MCF 10A (cell line): Measurements from ENCODE around the gene KRTAP10-9. TPM values are rescaled to one million over a fixed set of nuclear protein-coding genes. Genes with fewer than 3 reads are reported as not detected.

Experiments used
- BruUV-seq: library from RNA; stranded (reverse); fragments of 400-500 nt; replicated peaks from 2 replicates; lab custom pipeline; 2021; lab: Mats Ljungman, UMichigan
- CTCF ChIA-PET: fragments of 300-600 bp; sonication (Branson Sonifier 250); formaldehyde crosslinking; extraction: SDS; loops from one replicate; lab custom pipeline; 2021; ENCODE audit warnings: antibody characterized with exemption, inconsistent platforms; lab: Yijun Ruan, JAX
- POLR2A ChIA-PET: fragments of 300-600, 350-650 bp; sonication (Branson Sonifier 250); formaldehyde crosslinking; extraction: SDS; loops from one replicate; lab custom pipeline; 2020; ENCODE audit warnings: antibody characterized with exemption, inconsistent platforms; lab: Yijun Ruan, JAX
- DNase-seq: peaks from one replicate; pipeline ENCODE4 v3.0.0-alpha.2; 2018; ENCODE audit not compliant: unreplicated experiment
- H3K27ac Mint-ChIP-seq: one replicate; pipeline ENCODE4 v1.8.0; 2022; ENCODE audit warnings: mild to moderate bottlenecking, low read depth, mixed read lengths; ENCODE audit not compliant: unreplicated experiment
- H3K27me3 Mint-ChIP-seq: one replicate; pipeline ENCODE4 v1.8.0; 2022; ENCODE audit warnings: mixed read lengths; ENCODE audit not compliant: insufficient read depth, unreplicated experiment
- H3K36me3 Mint-ChIP-seq: one replicate; pipeline ENCODE4 v1.8.0; 2022; ENCODE audit warnings: mild to moderate bottlenecking, moderate library complexity, mixed read lengths; ENCODE audit not compliant: insufficient read depth, unreplicated experiment
- H3K4me1 Mint-ChIP-seq: one replicate; pipeline ENCODE4 v1.8.0; 2022; ENCODE audit warnings: mixed read lengths; ENCODE audit not compliant: insufficient read depth, unreplicated experiment
- H3K4me3 Mint-ChIP-seq: one replicate; pipeline ENCODE4 v1.8.0; 2022; ENCODE audit warnings: mild to moderate bottlenecking, moderate library complexity, mixed read lengths; ENCODE audit not compliant: unreplicated experiment
- H3K9me3 Mint-ChIP-seq: one replicate; pipeline ENCODE4 v1.8.0; 2022; ENCODE audit warnings: mixed read lengths; ENCODE audit not compliant: unreplicated experiment
- intact Hi-C: fragments of 100-400 bp; cut with micrococcal nuclease; formaldehyde crosslinking; loops from 2 replicates; pipeline ENCODE4 v1.14.1; 2022
- total RNA-seq: library from RNA; stranded (reverse); gene quantifications from 2 replicates; pipeline ENCODE4 v1.2.3, GENCODE V29; 2022
- TF ChIP-seq, protein P1 (sequence below): fragments of 200-600 bp; IDR thresholded peaks from one replicate; pipeline ENCODE4 v1.8.0; 2022; ENCODE audit warnings: antibody characterized with exemption, mild to moderate bottlenecking; ENCODE audit not compliant: unreplicated experiment

Gene KRTAP10-9
- total RNA-seq, 1 experiment from 2014 or later: not detected

DNA sequence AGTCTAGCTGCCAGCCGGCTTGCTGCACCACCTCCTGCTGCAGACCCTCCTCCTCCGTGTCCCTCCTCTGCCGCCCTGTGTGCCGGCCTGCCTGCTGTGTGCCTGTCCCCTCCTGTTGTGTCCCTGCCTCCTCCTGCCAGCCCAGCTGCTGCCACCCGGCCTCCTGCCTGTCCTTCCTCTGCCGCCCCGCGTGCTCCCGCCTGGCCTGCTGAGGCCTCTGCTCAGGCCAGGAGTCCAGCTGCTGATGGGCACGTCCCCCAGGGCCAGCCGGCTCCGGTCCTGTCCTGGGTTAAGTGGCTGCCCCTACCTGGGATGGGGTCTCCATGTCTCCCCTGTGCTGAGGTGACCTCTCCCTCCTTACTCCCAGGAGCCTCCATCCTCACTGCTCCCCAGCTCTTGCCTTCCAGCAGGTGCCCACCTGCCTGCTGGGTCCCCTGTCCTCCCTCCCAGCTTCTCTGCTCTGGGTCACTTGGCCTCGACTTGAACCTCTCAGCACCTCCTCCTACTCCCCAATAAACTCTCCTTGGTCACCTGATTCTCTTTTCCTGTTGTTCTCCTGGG is 14.1 kb upstream of the KRTAP10-9 start:
- no peak overlapping the region for H3K27ac Mint-ChIP-seq
- H3K36me3 Mint-ChIP-seq: no peaks in the 10 kb centered on the region
- no TSS peak for BruUV-seq
- TF ChIP-seq, protein P1, sequence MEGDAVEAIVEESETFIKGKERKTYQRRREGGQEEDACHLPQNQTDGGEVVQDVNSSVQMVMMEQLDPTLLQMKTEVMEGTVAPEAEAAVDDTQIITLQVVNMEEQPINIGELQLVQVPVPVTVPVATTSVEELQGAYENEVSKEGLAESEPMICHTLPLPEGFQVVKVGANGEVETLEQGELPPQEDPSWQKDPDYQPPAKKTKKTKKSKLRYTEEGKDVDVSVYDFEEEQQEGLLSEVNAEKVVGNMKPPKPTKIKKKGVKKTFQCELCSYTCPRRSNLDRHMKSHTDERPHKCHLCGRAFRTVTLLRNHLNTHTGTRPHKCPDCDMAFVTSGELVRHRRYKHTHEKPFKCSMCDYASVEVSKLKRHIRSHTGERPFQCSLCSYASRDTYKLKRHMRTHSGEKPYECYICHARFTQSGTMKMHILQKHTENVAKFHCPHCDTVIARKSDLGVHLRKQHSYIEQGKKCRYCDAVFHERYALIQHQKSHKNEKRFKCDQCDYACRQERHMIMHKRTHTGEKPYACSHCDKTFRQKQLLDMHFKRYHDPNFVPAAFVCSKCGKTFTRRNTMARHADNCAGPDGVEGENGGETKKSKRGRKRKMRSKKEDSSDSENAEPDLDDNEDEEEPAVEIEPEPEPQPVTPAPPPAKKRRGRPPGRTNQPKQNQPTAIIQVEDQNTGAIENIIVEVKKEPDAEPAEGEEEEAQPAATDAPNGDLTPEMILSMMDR: no peak
- CTCF ChIA-PET: interaction anchor here (0.5 to 1.1 kb wide), 2 partner anchors 130 to 180 kb away, joined by 3 read pairs; no protein-coding TSS in a partner anchor
- peaks cover 8% of the 10 kb centered on the region for H3K4me1 Mint-ChIP-seq
- peaks cover 25% of the 10 kb centered on the region for H3K9me3 Mint-ChIP-seq
- intact Hi-C loops: no loop called here
- DNase-seq: no peak
- POLR2A ChIA-PET: no interaction called here
- peaks cover 69% of the 10 kb centered on the region for H3K27me3 Mint-ChIP-seq
- H3K4me3 Mint-ChIP-seq: no peak overlapping the region

DNA sequence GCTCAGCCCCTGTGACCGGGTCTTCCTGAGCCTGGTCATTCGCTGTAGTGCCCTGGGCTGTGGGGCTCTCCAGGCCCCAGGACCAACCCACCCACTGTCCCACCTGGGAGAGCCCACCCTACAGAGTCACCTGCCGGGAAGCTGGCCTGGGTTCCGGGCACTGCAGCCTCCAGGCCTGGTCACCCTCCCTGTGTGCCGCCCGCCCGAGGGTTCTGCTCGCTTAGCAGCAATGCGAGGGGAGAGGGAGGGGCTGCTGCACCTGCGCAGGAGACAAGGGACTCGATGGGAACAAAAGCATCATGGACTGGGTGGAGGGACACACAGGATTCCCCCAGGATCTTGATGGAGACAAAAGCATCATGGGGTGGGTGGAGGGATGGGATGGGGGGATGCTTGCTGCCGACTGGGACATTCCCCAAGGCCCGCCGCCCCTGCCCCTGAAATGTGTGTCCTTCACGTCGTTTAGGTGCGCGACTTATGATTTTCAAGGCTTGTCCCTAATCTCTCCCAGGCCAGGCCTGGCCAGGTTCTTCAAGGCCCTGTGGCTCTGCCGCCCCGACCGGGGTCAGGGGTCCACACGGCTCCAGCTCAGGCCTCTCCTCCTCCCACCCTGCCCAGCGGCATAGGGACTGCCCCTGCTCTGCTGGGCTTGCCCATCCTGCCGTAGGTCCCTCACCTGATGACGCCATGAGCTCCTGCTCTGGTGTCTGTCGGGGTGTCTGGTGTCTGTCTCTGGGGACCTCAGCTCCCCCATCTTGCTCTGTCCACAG is 13.3 kb upstream of the KRTAP10-9 start:
- BruUV-seq: no TSS peak
- Mint-ChIP-seq H3K9me3 (peaks cover 25% of the 10 kb centered on the region), H3K4me1 (peaks cover 8% of the 10 kb centered on the region), H3K4me3 (no peak overlapping the region), H3K36me3 (no peaks in the 10 kb centered on the region), H3K27ac (no peak overlapping the region), H3K27me3 (peaks cover 69% of the 10 kb centered on the region)
- TF ChIP-seq, protein P1: no peak
- POLR2A ChIA-PET: no interaction called here
- no peak for DNase-seq
- CTCF ChIA-PET: interaction anchor here (1.1 kb wide), 1 partner anchor 129 kb away, joined by 3 read pairs; no protein-coding TSS in a partner anchor
- intact Hi-C loops: no loop called here

DNA sequence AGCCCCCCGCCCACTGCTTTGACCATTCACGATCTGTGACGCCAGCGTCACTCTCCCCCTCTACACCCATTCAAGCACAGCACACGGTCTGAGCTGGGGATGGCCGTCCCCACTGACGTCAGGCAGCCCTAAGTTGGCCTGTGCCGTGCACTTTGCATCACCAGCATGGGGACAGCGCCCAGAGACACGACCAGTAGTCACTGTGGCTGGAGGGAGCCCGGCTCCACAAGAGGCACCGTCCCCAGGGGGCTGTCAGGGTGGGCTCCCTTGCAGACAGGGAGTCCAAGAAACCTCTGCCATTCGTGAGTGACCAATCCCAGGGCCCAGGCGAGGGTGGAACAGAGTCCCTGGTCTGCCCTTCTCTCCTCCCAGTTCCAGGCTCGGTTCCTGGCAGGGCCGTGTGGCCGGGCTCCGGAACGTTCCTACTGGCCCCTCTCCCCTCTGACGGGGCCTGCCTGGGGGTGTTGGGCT is 12.7 kb upstream of the KRTAP10-9 start:
- intact Hi-C loops: no loop called here
- CTCF ChIA-PET: no interaction called here
- POLR2A ChIA-PET: no interaction called here
- no TSS peak for BruUV-seq
- no peak for DNase-seq
- H3K27ac Mint-ChIP-seq: no peak overlapping the region
- TF ChIP-seq, protein P1: no peak
- peaks cover 23% of the 10 kb centered on the region for H3K9me3 Mint-ChIP-seq
- H3K36me3 Mint-ChIP-seq: no peaks in the 10 kb centered on the region
- H3K27me3 Mint-ChIP-seq: peaks cover 69% of the 10 kb centered on the region
- peaks cover 8% of the 10 kb centered on the region for H3K4me1 Mint-ChIP-seq
- no peak overlapping the region for H3K4me3 Mint-ChIP-seq

DNA sequence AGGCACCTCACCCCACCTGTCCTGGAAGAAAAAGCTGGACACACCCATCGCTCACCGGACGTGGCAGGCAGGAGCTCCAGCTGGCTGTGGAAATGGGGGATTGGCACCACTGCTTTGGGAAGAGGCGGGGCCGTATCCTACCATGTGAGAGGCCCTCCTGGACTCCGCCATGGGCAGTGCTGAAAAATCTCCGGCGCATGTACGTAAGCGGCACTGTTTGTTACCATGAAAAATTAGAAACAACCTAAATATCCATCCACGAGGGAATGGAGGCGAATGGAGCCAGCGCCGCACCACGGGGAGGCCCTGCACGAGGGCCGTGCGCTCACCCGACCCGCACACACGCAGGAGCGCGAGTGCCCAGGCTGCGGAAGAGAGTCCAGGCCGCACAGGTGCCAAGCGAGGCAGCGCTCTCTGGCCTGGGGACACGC is 11.9 kb upstream of the KRTAP10-9 start:
- H3K4me1 Mint-ChIP-seq: peaks cover 8% of the 10 kb centered on the region
- no TSS peak for BruUV-seq
- H3K4me3 Mint-ChIP-seq: no peak overlapping the region
- no peak for DNase-seq
- ChIA-PET CTCF (no interaction called here), POLR2A (no interaction called here)
- no peak overlapping the region for H3K27ac Mint-ChIP-seq
- peaks cover 71% of the 10 kb centered on the region for H3K27me3 Mint-ChIP-seq
- H3K36me3 Mint-ChIP-seq: no peaks in the 10 kb centered on the region
- TF ChIP-seq, protein P1: no peak
- peaks cover 23% of the 10 kb centered on the region for H3K9me3 Mint-ChIP-seq
- intact Hi-C loops: no loop called here
